SK-N-SH treated with all-trans-retinoic acid at 6 μM for 48 hours (cell line): ENCODE data around the gene CCDC154.

Experiments used
- ATAC-seq: fragments of 200-7000 bp; cut with Tn5 transposase; 3 replicates; pipeline ENCODE4 v1.9.1; 2020; ENCODE audit warnings: mild to moderate bottlenecking, moderate library complexity
- BACH2 ChIP-seq: fragments of 250-450 bp; sonication (Bioruptor Pico); IDR thresholded peaks from 2 replicates; pipeline ENCODE4 v1.9.0; 2021; ENCODE audit warnings: mild to moderate bottlenecking, borderline replicate concordance
- CREB5 ChIP-seq: fragments of 250-450 bp; sonication (Bioruptor Pico); IDR thresholded peaks from 2 replicates; pipeline ENCODE4 v1.5.1; 2020; ENCODE audit warnings: low read depth, mild to moderate bottlenecking, moderate library complexity
- CSDC2 ChIP-seq: fragments of 250-450 bp; sonication (Bioruptor Pico); IDR thresholded peaks from 2 replicates; pipeline ENCODE4 v1.5.0; 2020; ENCODE audit warnings: mild to moderate bottlenecking, moderate library complexity
- ESRRG ChIP-seq: fragments of 250-450 bp; sonication (Bioruptor Pico); IDR thresholded peaks from 2 replicates; pipeline ENCODE4 v1.6.1; 2021; ENCODE audit warnings: mild to moderate bottlenecking
- PATZ1 ChIP-seq: fragments of 250-450 bp; sonication (Bioruptor Pico); IDR thresholded peaks from 2 replicates; pipeline ENCODE4 v1.8.0; 2020; ENCODE audit warnings: mild to moderate bottlenecking, moderate library complexity, borderline replicate concordance
- POU6F1 ChIP-seq: fragments of 250-450 bp; sonication (Bioruptor Pico); IDR thresholded peaks from 2 replicates; pipeline ENCODE4 v1.8.0; 2021; ENCODE audit warnings: low read depth, mild to moderate bottlenecking, moderate library complexity, borderline replicate concordance
- SNAI2 ChIP-seq: fragments of 250-450 bp; sonication (Bioruptor Pico); IDR thresholded peaks from 2 replicates; pipeline ENCODE4 v1.5.0; 2020; ENCODE audit warnings: mild to moderate bottlenecking, moderate library complexity
- TCF4 ChIP-seq: fragments of 250-450 bp; sonication (Bioruptor Pico); IDR thresholded peaks from 2 replicates; pipeline ENCODE4 v1.8.0; 2021; ENCODE audit warnings: mild to moderate bottlenecking, moderate library complexity, borderline replicate concordance
- TOX ChIP-seq: fragments of 250-450 bp; sonication (Bioruptor Pico); IDR thresholded peaks from 2 replicates; pipeline ENCODE4 v1.8.0; 2021; ENCODE audit warnings: mild to moderate bottlenecking, moderate library complexity, borderline replicate concordance
- TSHZ2 ChIP-seq: fragments of 250-450 bp; sonication (Bioruptor Pico); IDR thresholded peaks from 2 replicates; pipeline ENCODE4 v1.5.0; 2020; ENCODE audit warnings: mild to moderate bottlenecking, moderate library complexity
- ZFP3 ChIP-seq: fragments of 250-450 bp; sonication (Bioruptor Pico); IDR thresholded peaks from 2 replicates; pipeline ENCODE4 v1.5.0; 2020; ENCODE audit warnings: mild to moderate bottlenecking, moderate library complexity
- ZFP30 ChIP-seq: fragments of 450-650 bp; formaldehyde crosslinking; IDR thresholded peaks from 2 replicates; pipeline ENCODE4 v1.5.0; 2022; ENCODE audit warnings: mild to moderate bottlenecking, moderate library complexity
- ZNF565 ChIP-seq: fragments of 450-650 bp; formaldehyde crosslinking; conservative IDR thresholded peaks from 2 replicates; pipeline ENCODE4 v1.5.0; 2020; ENCODE audit warnings: low read depth, mild to moderate bottlenecking, moderate library complexity

CCDC154 gene

GRCh38 chr16:1429631-1430030 is 14.7 kb downstream of the CCDC154 start:
- ATAC-seq: no peak
- no peak for TF ChIP-seq TCF4 (CRISPR knock-in tag)

GRCh38 chr16:1429012-1429411 is 15.3 kb downstream of the CCDC154 start:
- no peak for TF ChIP-seq ESRRG
- no peak for TF ChIP-seq TSHZ2 (CRISPR knock-in tag)
- TF ChIP-seq PATZ1: no peak
- TF ChIP-seq ZFP3 (CRISPR knock-in tag): no peak
- no peak for TF ChIP-seq TCF4 (CRISPR knock-in tag)
- no peak for TF ChIP-seq TOX (CRISPR knock-in tag)
- TF ChIP-seq ZNF565: no peak
- no peak for TF ChIP-seq SNAI2 (CRISPR knock-in tag)
- no peak for ATAC-seq

- TF ChIP-seq PATZ1: no peak
- no peak for TF ChIP-seq CSDC2 (CRISPR knock-in tag)
- no peak for TF ChIP-seq ESRRG
- TF ChIP-seq CREB5 (CRISPR knock-in tag): no peak
- TF ChIP-seq TSHZ2 (CRISPR knock-in tag): no peak
- no peak for TF ChIP-seq BACH2 (CRISPR knock-in tag)
- TF ChIP-seq ZFP3 (CRISPR knock-in tag): no peak
- TF ChIP-seq POU6F1 (CRISPR knock-in tag): no peak
- TF ChIP-seq ZFP30 (CRISPR knock-in tag): no peak
- TF ChIP-seq TCF4 (CRISPR knock-in tag): no peak
- peak; percentile 41; the same call in 2 of the 3 replicates for ATAC-seq
Measured at GRCh38 chr16:1428511-1428910, 15.8 kb downstream of the CCDC154 start.
